Myocyte (in vitro differentiated cells): ENCODE data around the gene CERT1. TPM values are rescaled to one million over a fixed set of nuclear protein-coding genes. Genes with fewer than 3 reads are reported as not detected.
"Not testable (repeated sequence)": the region's sequence is repeated elsewhere in the genome, so short reads cannot be mapped to it uniquely, and the experiment has no call there.

ENCODE experiments used
- DNase-seq: peaks from one replicate; pipeline ENCODE4 v3.0.0-alpha.2; 2012; ENCODE audit warnings: low read depth
- polyA plus RNA-seq: library from polyadenylated mRNA; unstranded; fragments of >200 nt; gene quantifications from one replicate; pipeline ENCODE4 v1.2.1, GENCODE V29; 2012; ENCODE audit warnings: missing spikeins
- total RNA-seq: library from RNA; depleted of rRNA; stranded (reverse); fragments of >200 nt; gene quantifications from 2 replicates; pipeline ENCODE4 v1.2.3, GENCODE V29; 2014

CERT1 gene, protein sequence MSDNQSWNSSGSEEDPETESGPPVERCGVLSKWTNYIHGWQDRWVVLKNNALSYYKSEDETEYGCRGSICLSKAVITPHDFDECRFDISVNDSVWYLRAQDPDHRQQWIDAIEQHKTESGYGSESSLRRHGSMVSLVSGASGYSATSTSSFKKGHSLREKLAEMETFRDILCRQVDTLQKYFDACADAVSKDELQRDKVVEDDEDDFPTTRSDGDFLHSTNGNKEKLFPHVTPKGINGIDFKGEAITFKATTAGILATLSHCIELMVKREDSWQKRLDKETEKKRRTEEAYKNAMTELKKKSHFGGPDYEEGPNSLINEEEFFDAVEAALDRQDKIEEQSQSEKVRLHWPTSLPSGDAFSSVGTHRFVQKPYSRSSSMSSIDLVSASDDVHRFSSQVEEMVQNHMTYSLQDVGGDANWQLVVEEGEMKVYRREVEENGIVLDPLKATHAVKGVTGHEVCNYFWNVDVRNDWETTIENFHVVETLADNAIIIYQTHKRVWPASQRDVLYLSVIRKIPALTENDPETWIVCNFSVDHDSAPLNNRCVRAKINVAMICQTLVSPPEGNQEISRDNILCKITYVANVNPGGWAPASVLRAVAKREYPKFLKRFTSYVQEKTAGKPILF
- total RNA-seq = 18.2 and 30.1 TPM in 2 replicates
- polyA plus RNA-seq = 27.7 TPM

- DNase-seq = peak; percentile 99
Measured at GRCh38 chr5:75511435-75512382, at the start of gene CERT1, which contains the start of gene POLK. Gene CERT1 (minus strand): TSS chr5:75511629. CDS start chr5:75511207, 422 bp downstream. Gene POLK (plus strand): TSS chr5:75511891.

DNA sequence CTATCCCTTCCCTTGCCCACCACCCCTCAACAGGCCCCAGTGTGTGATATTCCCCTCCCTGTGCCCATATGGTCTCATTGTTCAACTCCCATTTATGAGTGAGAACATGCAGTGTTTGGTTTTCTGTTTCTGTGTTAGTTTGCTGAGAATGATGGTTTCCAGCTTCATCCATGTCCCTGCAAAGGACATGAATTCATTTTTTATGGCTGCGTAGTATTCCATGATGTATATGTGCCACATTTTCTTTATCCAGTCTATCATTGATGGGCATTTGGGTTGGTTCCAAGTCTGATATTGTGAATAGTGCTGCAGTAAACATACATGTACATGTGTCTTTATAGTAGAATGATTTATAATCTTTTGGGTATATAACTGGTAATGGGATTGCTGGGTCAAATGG lies 49.2 kb upstream of the CERT1 start:
- DNase-seq = not testable (repeated sequence)

DNA sequence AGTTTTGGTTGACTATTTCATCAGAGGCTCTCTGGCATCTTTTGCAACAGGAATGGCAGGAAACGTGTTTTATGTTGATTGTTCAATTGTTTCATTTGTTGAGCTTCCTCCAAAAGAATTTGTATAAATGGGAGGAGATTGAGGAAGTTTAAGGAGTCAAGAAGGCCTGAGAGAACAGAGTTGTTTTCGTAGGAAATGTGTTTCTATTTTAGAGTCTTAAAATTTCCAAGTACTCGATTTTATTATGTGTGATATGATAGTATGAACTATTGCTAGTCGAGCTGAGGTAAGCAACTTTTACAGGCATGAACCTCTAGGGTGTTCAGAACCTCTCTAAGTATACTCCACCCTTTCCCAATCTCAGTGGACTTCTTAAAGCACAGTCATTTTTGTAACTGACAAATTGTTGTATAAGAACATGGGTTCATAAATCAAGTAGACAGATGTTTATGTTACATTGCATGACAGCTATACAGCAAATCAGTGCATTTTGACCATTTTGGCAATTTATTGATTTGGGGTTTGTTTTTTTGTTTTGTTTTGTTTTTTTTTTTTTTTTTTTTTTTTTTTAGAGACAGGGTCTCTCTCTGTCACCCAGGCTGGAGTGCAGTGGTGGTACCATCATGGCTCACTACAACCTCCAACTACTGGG lies 47.7 kb upstream of the CERT1 start:
- DNase-seq = no peak

GRCh38 chr5:75558221-75558620 lies 46.8 kb upstream of the CERT1 start:
- no peak for DNase-seq

GRCh38 chr5:75553358-75553757 lies 41.9 kb upstream of the CERT1 start:
- no peak for DNase-seq

DNA sequence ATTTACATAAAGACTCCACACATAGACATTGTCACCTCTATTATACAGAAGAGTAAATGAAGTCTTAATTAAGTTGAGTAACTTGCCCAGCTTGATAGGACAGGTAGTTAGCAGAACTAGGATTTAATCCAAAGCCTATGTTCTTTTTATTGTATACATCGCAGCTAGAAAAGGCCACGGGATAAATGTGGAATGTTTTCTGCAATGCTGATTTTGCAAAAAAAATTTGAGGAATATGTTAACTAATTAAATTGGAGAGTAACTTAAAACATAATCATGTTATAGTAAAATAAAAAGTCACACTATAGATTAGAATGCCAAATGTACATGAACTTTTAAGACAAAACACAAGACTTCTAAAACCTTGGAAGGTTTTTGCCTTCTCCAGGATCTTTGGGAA lies 41.3 kb upstream of the CERT1 start:
- no peak for DNase-seq

- peak; percentile 54 for DNase-seq
Measured at GRCh38 chr5:75551471-75551870, 40.0 kb upstream of the CERT1 start.

DNA sequence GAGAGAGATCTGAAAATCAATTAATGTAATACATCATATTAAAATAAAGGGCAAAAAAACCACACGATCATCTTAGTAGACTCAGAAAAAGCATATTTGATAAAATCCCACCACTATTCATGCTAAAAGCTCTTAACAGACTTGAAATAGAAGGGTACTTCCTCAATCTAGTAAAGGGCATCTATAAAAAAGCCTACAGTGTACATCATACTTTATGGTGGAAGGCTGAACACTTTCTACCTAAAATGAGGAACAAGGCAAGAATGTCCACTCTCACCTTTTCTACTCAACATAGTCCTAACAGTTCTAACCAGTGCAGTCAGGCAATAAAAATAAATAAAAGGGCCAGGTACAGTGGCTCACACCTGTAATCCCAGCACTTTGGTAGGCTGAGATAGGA lies 39.2 kb upstream of the CERT1 start:
- DNase-seq = no peak

GRCh38 chr5:75547812-75548211 lies 36.4 kb upstream of the CERT1 start:
- peak; percentile 38 for DNase-seq

- DNase-seq = no peak
Measured at GRCh38 chr5:75546830-75547229, 35.4 kb upstream of the CERT1 start.

- DNase-seq = peak; percentile 55
Measured at GRCh38 chr5:75545131-75545530, 33.7 kb upstream of the CERT1 start.

- DNase-seq = no peak
Measured at GRCh38 chr5:75538211-75538610, 26.8 kb upstream of the CERT1 start.

DNA sequence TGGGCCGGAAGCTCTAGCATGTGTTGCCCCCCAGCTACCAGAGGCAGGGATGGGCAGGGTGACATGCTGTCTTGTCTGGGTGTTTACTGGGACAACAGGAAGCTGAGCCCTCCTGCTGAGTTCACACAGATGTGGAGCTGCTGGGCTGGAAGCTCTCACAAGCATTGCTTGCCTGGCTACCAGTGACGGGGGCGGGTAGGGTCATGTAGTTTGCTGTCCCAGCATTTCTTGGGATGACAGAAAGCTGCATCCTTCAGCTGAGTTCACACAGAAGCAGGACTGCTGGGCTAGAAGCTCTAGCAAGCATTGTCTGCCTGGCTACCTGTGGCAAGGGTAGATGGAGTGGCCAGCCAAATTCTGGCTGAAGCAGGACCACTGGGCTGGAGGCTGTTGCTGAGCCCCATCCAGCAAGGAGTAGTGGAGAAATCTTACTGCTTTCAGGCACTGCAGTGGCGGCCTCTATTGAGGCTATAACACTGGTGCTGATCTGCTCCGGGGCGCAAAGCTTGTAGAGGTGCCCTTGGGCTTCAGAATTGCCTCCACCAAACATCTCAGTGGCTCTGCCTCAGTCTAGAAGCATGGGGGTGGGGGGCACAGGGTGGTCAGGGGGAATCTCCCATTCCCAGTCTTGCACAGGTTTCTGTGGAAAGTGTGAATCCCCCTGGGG lies 25.4 kb upstream of the CERT1 start:
- no peak for DNase-seq

DNA sequence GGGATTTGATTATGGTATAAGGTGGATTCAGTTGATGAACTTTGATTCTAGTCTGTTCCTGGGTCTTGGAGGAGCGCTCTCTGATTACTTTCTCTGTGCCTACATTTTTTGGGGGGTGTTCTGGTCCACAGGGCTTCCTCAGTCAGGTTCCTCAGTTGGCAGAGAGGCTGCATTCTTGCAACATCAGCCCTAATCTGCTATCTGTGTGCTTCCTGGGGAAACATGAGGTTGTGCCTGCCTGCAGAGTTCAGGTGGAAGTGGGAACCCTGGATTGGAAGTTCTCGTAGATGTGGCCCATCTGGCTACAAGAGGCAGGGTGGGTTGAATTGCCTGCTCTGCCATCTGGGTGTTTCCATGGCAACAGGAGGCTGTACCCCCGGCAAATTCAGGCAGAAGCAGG lies 24.7 kb upstream of the CERT1 start:
- DNase-seq = no peak

GRCh38 chr5:75534734-75535133 lies 23.3 kb upstream of the CERT1 start:
- DNase-seq = no peak

DNA sequence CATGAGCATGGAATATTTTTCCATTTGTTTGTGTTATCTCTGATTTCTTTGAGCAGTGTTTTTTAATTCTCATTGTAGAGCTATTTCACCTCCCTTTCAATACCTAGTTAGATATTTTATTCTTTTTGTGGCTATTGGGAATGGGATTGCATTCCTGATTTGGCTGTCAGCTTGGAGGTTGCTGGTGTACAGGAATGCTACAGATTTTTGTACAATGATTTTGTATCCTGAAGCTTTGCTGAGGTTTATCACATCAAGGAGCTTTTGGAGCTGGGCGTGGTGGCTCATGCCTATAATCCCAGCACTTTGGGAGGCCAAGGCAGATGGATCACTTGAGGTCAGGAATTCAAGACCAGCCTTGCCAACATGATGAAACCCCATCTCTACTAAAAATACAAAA lies 22.3 kb upstream of the CERT1 start:
- not testable (repeated sequence) for DNase-seq

- DNase-seq = no peak
Measured at GRCh38 chr5:75532190-75532589, 20.8 kb upstream of the CERT1 start.

GRCh38 chr5:75529185-75529584 lies 17.8 kb upstream of the CERT1 start:
- DNase-seq = no peak

DNA sequence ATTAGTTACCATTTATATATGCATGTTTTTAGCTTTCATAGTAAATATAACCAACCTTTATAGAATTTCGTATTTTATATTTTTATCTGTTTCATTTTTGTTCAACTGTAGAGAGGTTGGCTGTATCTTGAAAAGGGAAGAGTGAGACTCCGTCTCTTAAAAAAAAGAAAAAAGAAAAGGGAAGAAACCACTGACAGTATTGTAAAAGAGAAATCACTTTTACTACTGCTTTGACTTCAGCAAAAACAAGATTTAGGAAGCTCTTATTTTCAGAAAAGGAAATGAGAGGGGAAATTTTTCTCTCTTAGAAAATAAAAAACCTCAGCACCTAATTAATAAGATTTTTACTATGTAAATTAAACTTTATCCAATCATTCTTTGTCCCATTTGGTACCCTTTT lies 14.6 kb upstream of the CERT1 start:
- no peak for DNase-seq

DNA sequence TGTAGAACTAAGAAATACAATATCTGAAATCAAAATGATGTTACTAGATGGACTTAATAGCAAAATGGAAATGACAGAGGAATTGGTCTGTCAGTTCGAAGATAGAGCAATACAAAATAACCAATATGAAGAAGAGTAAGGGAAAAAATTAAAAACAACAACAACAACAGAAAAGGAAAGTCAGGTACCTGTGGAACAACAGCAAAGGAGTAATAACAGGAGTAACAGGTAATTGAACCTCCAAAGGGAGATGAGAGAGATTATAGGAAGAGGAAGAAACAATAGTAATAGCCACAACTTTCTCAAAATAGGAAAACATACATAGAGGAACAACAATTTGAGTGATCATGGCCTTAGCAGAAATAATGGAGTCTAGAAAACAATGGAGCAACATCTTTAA lies 13.9 kb upstream of the CERT1 start:
- no peak for DNase-seq

GRCh38 chr5:75524591-75524990 lies 13.2 kb upstream of the CERT1 start:
- no peak for DNase-seq
